LNCaP clone FGC (cell line): ENCODE measurements around the gene DOCK3.
A peak's percentile ranks its signal among the peaks of the same experiment; 100 is the strongest.

Source experiments
- DNase-seq: peaks from one replicate; pipeline ENCODE4 v3.0.0-alpha.2; 2011; ENCODE audit warnings: low read depth
- H3K4me3 ChIP-seq: 2 replicates; pipeline ENCODE4 v1.5.1; 2011; ENCODE audit warnings: mild to moderate bottlenecking, low read depth, low read length, control low read depth
- CTCF ChIP-seq: IDR thresholded peaks from 2 replicates; pipeline ENCODE4 v1.5.1; 2012; ENCODE audit warnings: mild to moderate bottlenecking; ENCODE audit not compliant: control insufficient read depth, insufficient read depth; ENCODE audit errors: extremely low read depth

DOCK3 gene

GRCh38 chr3:51388286-51389029 is 713.7 kb downstream of the DOCK3 start:
- TF ChIP-seq CTCF = peak; percentile 75
- peak overlapping the region; percentile 30 for H3K4me3 ChIP-seq
- peak; percentile 88 for DNase-seq

GRCh38 chr3:51389423-51390183 is 714.9 kb downstream of the DOCK3 start:
- DNase-seq = no peak
- TF ChIP-seq CTCF = peak; percentile 96
- no peak overlapping the region for H3K4me3 ChIP-seq

- no peak for DNase-seq
- peak overlapping the region; percentile 53 for H3K4me3 ChIP-seq
- no peak for TF ChIP-seq CTCF
Observed at GRCh38 chr3:51390246-51391074, 715.7 kb downstream of the DOCK3 start.

- peak within 1 kb of the TSS; percentile 81 for H3K4me3 ChIP-seq
- peak; percentile 97 for TF ChIP-seq CTCF
- DNase-seq = peak; percentile 83
Observed at GRCh38 chr3:51391075-51391565, 716.4 kb downstream of the DOCK3 start, which contains the start of gene RBM15B. TSS of gene RBM15B (plus strand) at chr3:51391285. CDS start at chr3:51391400, 115 bp downstream.

- no peak for DNase-seq
- no peak for TF ChIP-seq CTCF
- H3K4me3 ChIP-seq = peak overlapping the region; percentile 81
Observed at GRCh38 chr3:51391566-51392354, 717.0 kb downstream of the DOCK3 start.
